ENCODE measurements around the gene HOXA4. TPM values are rescaled to one million over a fixed set of nuclear protein-coding genes. Genes with fewer than 3 reads are reported as not detected.

The HOXA4 gene
- total and polyA plus RNA-seq, 2 of the 8 experiments (the other 6 are each of a cell fraction or from before 2014, with no cell fraction given): not detected

GRCh38 chr7:27095897-27096767, 34.4 kb downstream of the HOXA4 start, which contains the start of gene HOXA1 (continued):
- TF ChIP-seq, protein P1, sequence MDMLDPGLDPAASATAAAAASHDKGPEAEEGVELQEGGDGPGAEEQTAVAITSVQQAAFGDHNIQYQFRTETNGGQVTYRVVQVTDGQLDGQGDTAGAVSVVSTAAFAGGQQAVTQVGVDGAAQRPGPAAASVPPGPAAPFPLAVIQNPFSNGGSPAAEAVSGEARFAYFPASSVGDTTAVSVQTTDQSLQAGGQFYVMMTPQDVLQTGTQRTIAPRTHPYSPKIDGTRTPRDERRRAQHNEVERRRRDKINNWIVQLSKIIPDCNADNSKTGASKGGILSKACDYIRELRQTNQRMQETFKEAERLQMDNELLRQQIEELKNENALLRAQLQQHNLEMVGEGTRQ (IDR thresholded peaks at IDR 0.05; ENCODE audit: low read length): peak; percentile 87
- TF ChIP-seq E2F6 (IDR thresholded peaks at IDR 0.05): no peak
- TF ChIP-seq JUN (IDR thresholded peaks at IDR 0.05; ENCODE audit: low read depth, low read length): no peak
- peak; percentile 8 to 25; a peak in 2 of 4 replicates for TF ChIP-seq RAD21 (IDR thresholded peaks at IDR 0.05 in 1 of 2, conservative IDR thresholded peaks at IDR 0.05 in 1 of 2; ENCODE audit: low read depth in 2 of 2, low read length in 2 of 2)
- TF ChIP-seq, protein P2, sequence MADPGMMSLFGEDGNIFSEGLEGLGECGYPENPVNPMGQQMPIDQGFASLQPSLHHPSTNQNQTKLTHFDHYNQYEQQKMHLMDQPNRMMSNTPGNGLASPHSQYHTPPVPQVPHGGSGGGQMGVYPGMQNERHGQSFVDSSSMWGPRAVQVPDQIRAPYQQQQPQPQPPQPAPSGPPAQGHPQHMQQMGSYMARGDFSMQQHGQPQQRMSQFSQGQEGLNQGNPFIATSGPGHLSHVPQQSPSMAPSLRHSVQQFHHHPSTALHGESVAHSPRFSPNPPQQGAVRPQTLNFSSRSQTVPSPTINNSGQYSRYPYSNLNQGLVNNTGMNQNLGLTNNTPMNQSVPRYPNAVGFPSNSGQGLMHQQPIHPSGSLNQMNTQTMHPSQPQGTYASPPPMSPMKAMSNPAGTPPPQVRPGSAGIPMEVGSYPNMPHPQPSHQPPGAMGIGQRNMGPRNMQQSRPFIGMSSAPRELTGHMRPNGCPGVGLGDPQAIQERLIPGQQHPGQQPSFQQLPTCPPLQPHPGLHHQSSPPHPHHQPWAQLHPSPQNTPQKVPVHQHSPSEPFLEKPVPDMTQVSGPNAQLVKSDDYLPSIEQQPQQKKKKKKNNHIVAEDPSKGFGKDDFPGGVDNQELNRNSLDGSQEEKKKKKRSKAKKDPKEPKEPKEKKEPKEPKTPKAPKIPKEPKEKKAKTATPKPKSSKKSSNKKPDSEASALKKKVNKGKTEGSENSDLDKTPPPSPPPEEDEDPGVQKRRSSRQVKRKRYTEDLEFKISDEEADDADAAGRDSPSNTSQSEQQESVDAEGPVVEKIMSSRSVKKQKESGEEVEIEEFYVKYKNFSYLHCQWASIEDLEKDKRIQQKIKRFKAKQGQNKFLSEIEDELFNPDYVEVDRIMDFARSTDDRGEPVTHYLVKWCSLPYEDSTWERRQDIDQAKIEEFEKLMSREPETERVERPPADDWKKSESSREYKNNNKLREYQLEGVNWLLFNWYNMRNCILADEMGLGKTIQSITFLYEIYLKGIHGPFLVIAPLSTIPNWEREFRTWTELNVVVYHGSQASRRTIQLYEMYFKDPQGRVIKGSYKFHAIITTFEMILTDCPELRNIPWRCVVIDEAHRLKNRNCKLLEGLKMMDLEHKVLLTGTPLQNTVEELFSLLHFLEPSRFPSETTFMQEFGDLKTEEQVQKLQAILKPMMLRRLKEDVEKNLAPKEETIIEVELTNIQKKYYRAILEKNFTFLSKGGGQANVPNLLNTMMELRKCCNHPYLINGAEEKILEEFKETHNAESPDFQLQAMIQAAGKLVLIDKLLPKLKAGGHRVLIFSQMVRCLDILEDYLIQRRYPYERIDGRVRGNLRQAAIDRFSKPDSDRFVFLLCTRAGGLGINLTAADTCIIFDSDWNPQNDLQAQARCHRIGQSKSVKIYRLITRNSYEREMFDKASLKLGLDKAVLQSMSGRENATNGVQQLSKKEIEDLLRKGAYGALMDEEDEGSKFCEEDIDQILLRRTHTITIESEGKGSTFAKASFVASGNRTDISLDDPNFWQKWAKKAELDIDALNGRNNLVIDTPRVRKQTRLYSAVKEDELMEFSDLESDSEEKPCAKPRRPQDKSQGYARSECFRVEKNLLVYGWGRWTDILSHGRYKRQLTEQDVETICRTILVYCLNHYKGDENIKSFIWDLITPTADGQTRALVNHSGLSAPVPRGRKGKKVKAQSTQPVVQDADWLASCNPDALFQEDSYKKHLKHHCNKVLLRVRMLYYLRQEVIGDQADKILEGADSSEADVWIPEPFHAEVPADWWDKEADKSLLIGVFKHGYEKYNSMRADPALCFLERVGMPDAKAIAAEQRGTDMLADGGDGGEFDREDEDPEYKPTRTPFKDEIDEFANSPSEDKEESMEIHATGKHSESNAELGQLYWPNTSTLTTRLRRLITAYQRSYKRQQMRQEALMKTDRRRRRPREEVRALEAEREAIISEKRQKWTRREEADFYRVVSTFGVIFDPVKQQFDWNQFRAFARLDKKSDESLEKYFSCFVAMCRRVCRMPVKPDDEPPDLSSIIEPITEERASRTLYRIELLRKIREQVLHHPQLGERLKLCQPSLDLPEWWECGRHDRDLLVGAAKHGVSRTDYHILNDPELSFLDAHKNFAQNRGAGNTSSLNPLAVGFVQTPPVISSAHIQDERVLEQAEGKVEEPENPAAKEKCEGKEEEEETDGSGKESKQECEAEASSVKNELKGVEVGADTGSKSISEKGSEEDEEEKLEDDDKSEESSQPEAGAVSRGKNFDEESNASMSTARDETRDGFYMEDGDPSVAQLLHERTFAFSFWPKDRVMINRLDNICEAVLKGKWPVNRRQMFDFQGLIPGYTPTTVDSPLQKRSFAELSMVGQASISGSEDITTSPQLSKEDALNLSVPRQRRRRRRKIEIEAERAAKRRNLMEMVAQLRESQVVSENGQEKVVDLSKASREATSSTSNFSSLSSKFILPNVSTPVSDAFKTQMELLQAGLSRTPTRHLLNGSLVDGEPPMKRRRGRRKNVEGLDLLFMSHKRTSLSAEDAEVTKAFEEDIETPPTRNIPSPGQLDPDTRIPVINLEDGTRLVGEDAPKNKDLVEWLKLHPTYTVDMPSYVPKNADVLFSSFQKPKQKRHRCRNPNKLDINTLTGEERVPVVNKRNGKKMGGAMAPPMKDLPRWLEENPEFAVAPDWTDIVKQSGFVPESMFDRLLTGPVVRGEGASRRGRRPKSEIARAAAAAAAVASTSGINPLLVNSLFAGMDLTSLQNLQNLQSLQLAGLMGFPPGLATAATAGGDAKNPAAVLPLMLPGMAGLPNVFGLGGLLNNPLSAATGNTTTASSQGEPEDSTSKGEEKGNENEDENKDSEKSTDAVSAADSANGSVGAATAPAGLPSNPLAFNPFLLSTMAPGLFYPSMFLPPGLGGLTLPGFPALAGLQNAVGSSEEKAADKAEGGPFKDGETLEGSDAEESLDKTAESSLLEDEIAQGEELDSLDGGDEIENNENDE (IDR thresholded peaks at IDR 0.05; ENCODE audit: insufficient replicate concordance, low read length): no peak
- TF ChIP-seq RFX5 (IDR thresholded peaks at IDR 0.05; ENCODE audit: borderline replicate concordance, low read depth, low read length): no peak
- no peak for TF ChIP-seq MAFK (IDR thresholded peaks at IDR 0.05; ENCODE audit: low read depth, low read length)
